Small intestine (tissue), 7 donors: Measurements from ENCODE around the gene TEX26. TPM values are rescaled to one million over a fixed set of nuclear protein-coding genes. Genes with fewer than 3 reads are reported as not detected.

ENCODE experiments used
- DNase-seq, 2 donors: peaks; one replicate each; pipeline versions ENCODE4 v3.0.0 to v3.0.0-alpha.2; 2013
- FAIRE-seq: peaks from 2 replicates; lab custom pipeline; 2012; peaks lifted over from hg19 to GRCh38; lab: Jason Lieb, UNC
- H3K27ac ChIP-seq, 3 donors: one replicate each; pipeline ENCODE4 v1.5.1; 2013; ENCODE audit warnings: low read length in 2 of 3, mild to moderate bottlenecking in 2 of 3, control low read depth in 1 of 3, inconsistent platforms in 1 of 3, low read depth in 1 of 3, moderate library complexity in 1 of 3
- H3K27me3 ChIP-seq, 3 donors: one replicate each; pipeline ENCODE4 v1.6.1; 2013; ENCODE audit warnings: low read length in 3 of 3, inconsistent platforms in 1 of 3; ENCODE audit not compliant: control insufficient read depth in 3 of 3, insufficient read depth in 3 of 3
- H3K36me3 ChIP-seq, 3 donors: one replicate each; pipeline ENCODE4 v1.6.1; 2013; ENCODE audit warnings: low read length in 3 of 3, inconsistent platforms in 1 of 3, low read depth in 1 of 3, mild to moderate bottlenecking in 1 of 3, moderate library complexity in 1 of 3; ENCODE audit not compliant: control insufficient read depth in 3 of 3, insufficient read depth in 2 of 3
- H3K4me1 ChIP-seq, 3 donors: one replicate each; pipeline ENCODE4 v1.6.1; 2013; ENCODE audit warnings: low read length in 2 of 3, inconsistent platforms in 1 of 3, low read depth in 1 of 3, mild to moderate bottlenecking in 1 of 3, moderate library complexity in 1 of 3; ENCODE audit not compliant: control insufficient read depth in 3 of 3, insufficient read depth in 2 of 3
- H3K4me3 ChIP-seq, 3 donors: one replicate each; pipeline ENCODE4 v1.5.1; 2013; ENCODE audit warnings: low read length in 3 of 3, control low read depth in 1 of 3, inconsistent platforms in 1 of 3, low read depth in 1 of 3, mild to moderate bottlenecking in 1 of 3, moderate library complexity in 1 of 3
- H3K9me3 ChIP-seq, 2 donors: one replicate each; pipeline ENCODE4 v1.6.1; 2013; ENCODE audit warnings: low read depth in 1 of 2, low read length in 1 of 2; ENCODE audit not compliant: control insufficient read depth in 2 of 2, insufficient read depth in 1 of 2
- WGBS, 3 donors: extraction: QIAGEN DNeasy Blood & Tissue Kit; methylation state at CpG; one replicate each; pipeline ENCODE4 v1.1.7; 2013; 5-methylcytosine and 5-hydroxymethylcytosine counted together
- polyA plus RNA-seq, 4 donors: library from polyadenylated mRNA; stranded (reverse) in 3 of 4; unstranded in 1 of 4; fragments of 200-250 nt in 3 of 4; fragments of 120-200 nt in 1 of 4; gene quantifications; one replicate each; pipeline versions ENCODE4 v1.2.1 to v1.2.3, GENCODE V29; 2013
- donor health status: healthy with polysubstance abuse.
- donor health status: control.
- donor health status: control.
- donor health status: Bipolar disorder and iron deficiency.
- donor health status: healthy.

TEX26 gene
- polyA plus RNA-seq, 4 donors = not detected

GRCh38 chr13:30957258-30957943 lies 24.9 kb downstream of the TEX26 start:
- FAIRE-seq (no peak), DNase-seq (no peak)
- Histone ChIP-seq H3K27me3 (peaks cover 2 to 8% (median 3%) of the 10 kb centered on the region in 3 donors), H3K27ac (no peak overlapping the region), H3K4me3 (no peak overlapping the region), H3K36me3 (no peaks in the 10 kb centered on the region), H3K9me3 (no peaks in the 10 kb centered on the region), H3K4me1 (no peaks in the 10 kb centered on the region)
- WGBS, 3 donors = 44 to 68% (median 47%) methylated on average over 5 of the region's 5 CpGs

GRCh38 chr13:30959678-30960077 lies 27.2 kb downstream of the TEX26 start:
- 60 to 80% (median 69%) methylated on average over 1 of the region's 1 CpG for WGBS, 3 donors
- Histone ChIP-seq H3K27ac (no peak overlapping the region), H3K27me3 (peaks cover 2 to 11% (median 3%) of the 10 kb centered on the region in 3 donors), H3K4me1 (no peaks in the 10 kb centered on the region), H3K9me3 (no peaks in the 10 kb centered on the region), H3K36me3 (no peaks in the 10 kb centered on the region), H3K4me3 (no peak overlapping the region)
- FAIRE-seq (no peak), DNase-seq (no peak)

- Histone ChIP-seq H3K4me1 (no peaks in the 10 kb centered on the region), H3K9me3 (no peaks in the 10 kb centered on the region), H3K4me3 (no peak overlapping the region), H3K27me3 (peaks cover 0 to 6% (median 2%) of the 10 kb centered on the region in 3 donors), H3K27ac (no peak overlapping the region), H3K36me3 (no peaks in the 10 kb centered on the region)
- WGBS, 3 donors = 18 to 34% (median 28%) methylated on average over 5 of the region's 5 CpGs
- FAIRE-seq (no peak), DNase-seq (peak in 1 of 2 donors; percentile 10)
These were observed 31.3 kb downstream of the TEX26 start for GRCh38 chr13:30963791-30964190.

- Histone ChIP-seq H3K36me3 (no peaks in the 10 kb centered on the region), H3K9me3 (no peaks in the 10 kb centered on the region), H3K4me3 (no peak overlapping the region), H3K27me3 (peaks cover 0 to 6% (median 2%) of the 10 kb centered on the region in 3 donors), H3K4me1 (no peaks in the 10 kb centered on the region), H3K27ac (no peak overlapping the region)
- WGBS, 3 donors = 80 to 85% (median 82%) methylated on average over 1 of the region's 1 CpG
- FAIRE-seq (no peak), DNase-seq (no peak)
These were observed 32.9 kb downstream of the TEX26 start for GRCh38 chr13:30965380-30965779.

GRCh38 chr13:30966101-30966500 lies 33.6 kb downstream of the TEX26 start:
- Histone ChIP-seq H3K27ac (no peak overlapping the region), H3K4me3 (no peak overlapping the region), H3K4me1 (no peaks in the 10 kb centered on the region), H3K27me3 (peaks cover 0 to 4% (median 2%) of the 10 kb centered on the region in 3 donors), H3K36me3 (no peaks in the 10 kb centered on the region), H3K9me3 (no peaks in the 10 kb centered on the region)
- WGBS, 3 donors = 72 to 92% (median 79%) methylated on average over 2 to 3 of the region's 3 CpGs
- FAIRE-seq (no peak), DNase-seq (no peak)

- Histone ChIP-seq H3K27ac (no peak overlapping the region), H3K4me1 (no peaks in the 10 kb centered on the region), H3K27me3 (peaks cover 0 to 3% (median 0%) of the 10 kb centered on the region in 3 donors), H3K9me3 (no peaks in the 10 kb centered on the region), H3K36me3 (no peaks in the 10 kb centered on the region), H3K4me3 (no peak overlapping the region)
- DNase-seq = no peak
- 56 to 85% (median 77%) methylated on average over 2 of the region's 2 CpGs for WGBS, 3 donors
- FAIRE-seq = no peak
These were observed 36.4 kb downstream of the TEX26 start for GRCh38 chr13:30968846-30969245.

- Histone ChIP-seq H3K27me3 (no peaks in the 10 kb centered on the region), H3K27ac (no peak overlapping the region), H3K4me3 (no peak overlapping the region), H3K4me1 (no peaks in the 10 kb centered on the region), H3K9me3 (no peaks in the 10 kb centered on the region), H3K36me3 (no peaks in the 10 kb centered on the region)
- no peak for DNase-seq
- no peak for FAIRE-seq
- WGBS, 3 donors = 72 to 83% (median 76%) methylated on average over 2 of the region's 2 CpGs
These were observed 39.1 kb downstream of the TEX26 start for GRCh38 chr13:30971575-30971974.

GRCh38 chr13:30972888-30973377 lies 40.5 kb downstream of the TEX26 start:
- Histone ChIP-seq H3K9me3 (no peaks in the 10 kb centered on the region), H3K27ac (no peak overlapping the region), H3K36me3 (no peaks in the 10 kb centered on the region), H3K4me1 (no peaks in the 10 kb centered on the region), H3K27me3 (no peaks in the 10 kb centered on the region), H3K4me3 (no peak overlapping the region)
- 4 to 11% (median 9%) methylated on average over 1 of the region's 1 CpG for WGBS, 3 donors
- DNase-seq (no peak), FAIRE-seq (no peak)
